ENCODE data around the gene MARCHF3.

DNA sequence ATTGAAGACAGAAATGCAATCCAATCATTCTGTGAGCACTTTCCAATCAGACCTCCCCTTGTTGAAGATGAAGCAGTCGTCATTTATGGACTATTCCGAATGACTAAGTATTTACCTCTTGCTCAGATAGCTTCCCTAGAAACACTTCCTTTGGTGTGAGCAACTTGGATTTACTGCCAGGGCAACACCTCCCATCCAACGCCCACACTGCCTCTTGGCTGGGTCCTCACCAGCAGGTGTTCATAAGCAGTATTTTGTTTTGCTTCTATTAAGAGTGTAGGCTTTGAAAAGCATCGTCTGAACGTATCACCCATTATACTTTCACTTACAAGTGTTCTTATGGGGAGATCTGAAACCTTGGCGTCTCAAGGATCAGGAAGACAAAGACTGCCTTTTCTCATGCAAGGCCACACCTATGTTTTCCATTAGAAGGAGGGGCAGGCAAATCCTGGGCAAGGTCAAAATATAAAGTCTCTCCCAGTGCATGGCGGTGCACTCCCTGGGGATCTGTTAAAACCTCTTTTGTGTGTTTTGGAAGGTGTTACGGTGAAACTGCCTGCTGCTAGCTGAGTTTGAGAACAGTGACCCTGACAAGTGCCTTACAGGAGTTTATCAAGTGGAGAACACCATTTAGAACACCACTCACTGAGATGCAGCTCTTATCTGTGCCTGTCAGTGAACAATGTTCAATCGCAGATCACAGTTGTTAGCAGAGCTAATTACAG lies 10.6 kb upstream of the MARCHF3 start:
- TF ChIP-seq, protein P1, sequence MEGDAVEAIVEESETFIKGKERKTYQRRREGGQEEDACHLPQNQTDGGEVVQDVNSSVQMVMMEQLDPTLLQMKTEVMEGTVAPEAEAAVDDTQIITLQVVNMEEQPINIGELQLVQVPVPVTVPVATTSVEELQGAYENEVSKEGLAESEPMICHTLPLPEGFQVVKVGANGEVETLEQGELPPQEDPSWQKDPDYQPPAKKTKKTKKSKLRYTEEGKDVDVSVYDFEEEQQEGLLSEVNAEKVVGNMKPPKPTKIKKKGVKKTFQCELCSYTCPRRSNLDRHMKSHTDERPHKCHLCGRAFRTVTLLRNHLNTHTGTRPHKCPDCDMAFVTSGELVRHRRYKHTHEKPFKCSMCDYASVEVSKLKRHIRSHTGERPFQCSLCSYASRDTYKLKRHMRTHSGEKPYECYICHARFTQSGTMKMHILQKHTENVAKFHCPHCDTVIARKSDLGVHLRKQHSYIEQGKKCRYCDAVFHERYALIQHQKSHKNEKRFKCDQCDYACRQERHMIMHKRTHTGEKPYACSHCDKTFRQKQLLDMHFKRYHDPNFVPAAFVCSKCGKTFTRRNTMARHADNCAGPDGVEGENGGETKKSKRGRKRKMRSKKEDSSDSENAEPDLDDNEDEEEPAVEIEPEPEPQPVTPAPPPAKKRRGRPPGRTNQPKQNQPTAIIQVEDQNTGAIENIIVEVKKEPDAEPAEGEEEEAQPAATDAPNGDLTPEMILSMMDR (IDR thresholded peaks at IDR 0.05; ENCODE audit: low read length), result no peak
- no peak for TF ChIP-seq EZH2 (IDR thresholded peaks at IDR 0.05; ENCODE audit: borderline replicate concordance, low read length)

Measured in OCI-LY1 (cell line).